ENCODE data around the gene GPBP1L1.
"Not testable (repeated sequence)": the region's sequence is repeated elsewhere in the genome, so short reads cannot be mapped to it uniquely, and the experiment has no call there.

Gene GPBP1L1

GRCh38 chr1:45686288-45687013 lies at the start of gene GPBP1L1:
Gene GPBP1L1, minus strand, starts transcription at chr1:45686533. Its CDS starts 27,446 bp downstream, at chr1:45659087.
- peak; percentile 96 for DNase-seq (ENCODE audit: low spot score)

- no peak for DNase-seq (ENCODE audit: low spot score)
These were observed 44.5 kb upstream of the GPBP1L1 start for GRCh38 chr1:45730780-45731319.

GRCh38 chr1:45730075-45730779 lies 43.9 kb upstream of the GPBP1L1 start:
- no peak for DNase-seq (ENCODE audit: low spot score)

- not testable (repeated sequence) for DNase-seq (ENCODE audit: low spot score)
These were observed 39.7 kb upstream of the GPBP1L1 start for GRCh38 chr1:45726007-45726406.

- no peak for DNase-seq (ENCODE audit: low spot score)
These were observed 37.1 kb upstream of the GPBP1L1 start for GRCh38 chr1:45723248-45723930.

GRCh38 chr1:45722809-45723208 lies 36.5 kb upstream of the GPBP1L1 start:
- no peak for DNase-seq (ENCODE audit: low spot score)

- DNase-seq (ENCODE audit: low spot score) = no peak
These were observed 34.9 kb upstream of the GPBP1L1 start for GRCh38 chr1:45721207-45721606.

- no peak for DNase-seq (ENCODE audit: low spot score)
These were observed 32.0 kb upstream of the GPBP1L1 start for GRCh38 chr1:45718289-45718688.

GRCh38 chr1:45717386-45717785 lies 31.1 kb upstream of the GPBP1L1 start:
- not testable (repeated sequence) for DNase-seq (ENCODE audit: low spot score)

- no peak for DNase-seq (ENCODE audit: low spot score)
These were observed 30.4 kb upstream of the GPBP1L1 start for GRCh38 chr1:45716700-45717099.

GRCh38 chr1:45713711-45714110 lies 27.4 kb upstream of the GPBP1L1 start:
- DNase-seq (ENCODE audit: low spot score) = no peak

- no peak for DNase-seq (ENCODE audit: low spot score)
These were observed 18.3 kb upstream of the GPBP1L1 start for GRCh38 chr1:45704637-45705036.

GRCh38 chr1:45694823-45695222 lies 8.5 kb upstream of the GPBP1L1 start:
- no peak for DNase-seq (ENCODE audit: low spot score)

GRCh38 chr1:45693811-45694210 lies 7.5 kb upstream of the GPBP1L1 start:
- DNase-seq (ENCODE audit: low spot score) = not testable (repeated sequence)

- DNase-seq (ENCODE audit: low spot score) = peak; percentile 93
These were observed 1.7 kb upstream of the GPBP1L1 start, which contains the start of gene TMEM69 for GRCh38 chr1:45687754-45688740. Gene TMEM69, plus strand, starts transcription at chr1:45688181. Its CDS starts 2,888 bp downstream, at chr1:45691069.

GRCh38 chr1:45687014-45687753 lies 851 bp upstream of the GPBP1L1 start:
- peak; percentile 99 for DNase-seq (ENCODE audit: low spot score)

- DNase-seq (ENCODE audit: low spot score) = peak; percentile 75
These were observed 382 bp downstream of the GPBP1L1 start for GRCh38 chr1:45686015-45686287.

- peak; percentile 52 for DNase-seq (ENCODE audit: low spot score)
These were observed 872 bp downstream of the GPBP1L1 start for GRCh38 chr1:45685308-45686014.

- DNase-seq (ENCODE audit: low spot score) = no peak
These were observed 1.9 kb downstream of the GPBP1L1 start for GRCh38 chr1:45684402-45684801.

GRCh38 chr1:45682942-45683341 lies 3.4 kb downstream of the GPBP1L1 start:
- DNase-seq (ENCODE audit: low spot score) = no peak
